GM12875 (cell line): ENCODE results near the gene SLK.

Experiments
- H3K4me3 ChIP-seq: one replicate; pipeline ENCODE4 v1.5.1; 2011; ENCODE audit warnings: low read depth, low read length, control low read depth
- CTCF ChIP-seq: IDR thresholded peaks from 2 replicates; pipeline ENCODE4 v1.5.1; 2011; ENCODE audit warnings: low read depth, mild to moderate bottlenecking, control low read depth, inconsistent platforms, low read length, moderate library complexity, borderline replicate concordance; ENCODE audit not compliant: insufficient read depth

SLK gene

DNA sequence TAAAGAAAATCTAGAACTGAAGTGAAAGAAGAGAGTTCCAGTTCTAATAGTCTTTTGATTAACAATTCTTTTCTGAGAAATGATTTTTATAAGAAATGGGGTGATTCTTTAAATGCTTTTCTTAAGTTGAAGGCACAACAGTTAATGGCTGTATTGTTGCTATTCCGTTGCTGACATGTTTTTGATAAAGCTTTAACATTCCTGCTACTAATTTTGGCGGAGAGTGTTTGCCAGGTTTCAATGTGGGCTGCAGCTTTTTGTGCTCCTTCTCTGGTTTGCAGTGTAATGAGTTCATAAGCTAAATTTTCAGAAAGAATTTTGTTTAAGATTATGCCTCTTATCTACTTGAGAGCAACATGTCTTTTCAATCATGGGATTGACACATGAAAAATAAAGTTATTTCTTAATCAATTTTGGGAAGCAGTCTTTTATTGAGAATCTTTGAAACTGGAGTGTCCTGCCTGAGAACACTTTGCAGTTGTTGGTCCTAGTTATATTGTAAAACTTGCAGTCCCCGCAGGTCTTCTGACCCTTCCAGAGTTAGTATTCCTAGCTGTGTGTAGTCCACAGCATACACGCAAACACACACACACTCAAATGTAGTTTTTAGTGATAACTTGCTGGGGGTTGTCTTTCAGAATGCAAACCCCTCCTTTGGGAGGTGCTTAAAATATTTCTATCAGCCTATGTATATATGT lies 62.0 kb downstream of the SLK start:
- H3K4me3 ChIP-seq = no peak overlapping the region
- TF ChIP-seq CTCF = no peak

- H3K4me3 ChIP-seq = no peak overlapping the region
- TF ChIP-seq CTCF = no peak
Observed at GRCh38 chr10:104029521-104029860, 62.6 kb downstream of the SLK start.

DNA sequence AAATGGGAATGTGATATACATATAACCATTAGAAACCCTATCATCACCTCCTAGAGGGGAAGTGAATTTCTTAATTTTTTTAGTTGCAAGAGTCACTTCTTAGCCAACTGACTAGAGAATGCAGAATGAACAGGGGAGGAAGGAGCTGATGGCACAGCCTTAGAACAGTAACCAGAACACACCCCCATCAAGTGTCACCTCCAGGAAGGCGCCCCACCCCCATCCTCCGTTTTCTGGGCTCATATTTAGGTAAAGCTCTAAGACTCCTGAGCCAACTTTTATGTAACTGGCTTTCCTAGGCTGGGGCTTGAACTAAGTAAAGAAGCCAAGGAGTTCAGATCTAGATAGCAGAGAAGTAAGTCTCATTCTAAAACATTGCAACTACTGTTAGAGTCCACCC lies 64.7 kb downstream of the SLK start:
- H3K4me3 ChIP-seq = no peak overlapping the region
- TF ChIP-seq CTCF = no peak

- no peak for TF ChIP-seq CTCF
- H3K4me3 ChIP-seq = no peak overlapping the region
Observed at GRCh38 chr10:104032144-104032775, 65.3 kb downstream of the SLK start.

GRCh38 chr10:104033401-104033930 lies 66.5 kb downstream of the SLK start:
- no peak for TF ChIP-seq CTCF
- H3K4me3 ChIP-seq = no peak overlapping the region

GRCh38 chr10:104033966-104034365 lies 67.0 kb downstream of the SLK start:
- no peak for TF ChIP-seq CTCF
- H3K4me3 ChIP-seq = no peak overlapping the region
